ENCODE results near the gene HPS1.

Gene HPS1

GRCh38 chr10:98378722-98379121, 68.0 kb downstream of the HPS1 start:
- DNase-seq (ENCODE audit: insufficient read length, low spot score) (no peak), FAIRE-seq (peak; percentile 9)
- TF ChIP-seq TAF1 (IDR thresholded peaks at IDR 0.05; ENCODE audit: low read depth, low read length) (no peak), POLR2A (IDR thresholded peaks at IDR 0.05; ENCODE audit: low read depth, low read length) (no peak), SPI1 (IDR thresholded peaks at IDR 0.05; ENCODE audit: low read depth, low read length) (no peak), PAX5 (IDR thresholded peaks at IDR 0.05; ENCODE audit: insufficient read depth, low read length, severe bottlenecking) (no peak)

- FAIRE-seq, result no peak
Observed at GRCh38 chr10:98377536-98377935, 69.2 kb downstream of the HPS1 start.

DNA sequence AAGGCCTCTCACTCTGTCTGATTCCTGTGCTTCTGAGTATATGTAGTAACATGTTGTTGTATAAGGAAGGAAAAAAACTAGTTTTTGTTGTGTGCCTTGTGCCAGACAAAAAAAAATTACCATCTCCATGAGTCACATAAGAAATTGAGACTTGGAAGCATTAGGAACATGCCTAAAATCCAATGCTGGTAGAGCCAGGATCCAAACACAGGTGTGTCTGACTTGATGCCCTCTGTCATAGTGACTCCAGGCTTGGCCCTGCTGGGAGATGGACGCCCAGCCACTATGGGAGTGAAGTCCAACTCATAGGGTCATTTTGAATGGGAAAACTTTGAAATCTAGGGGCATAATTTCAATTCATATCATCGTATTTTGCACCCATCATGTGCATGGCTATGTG, 69.7 kb downstream of the HPS1 start:
- TF ChIP-seq PAX5 (IDR thresholded peaks at IDR 0.05; ENCODE audit: insufficient read depth, low read length, severe bottlenecking) (no peak), SPI1 (IDR thresholded peaks at IDR 0.05; ENCODE audit: low read depth, low read length) (no peak), POU2F2 (IDR thresholded peaks at IDR 0.05; ENCODE audit: low read depth, low read length) (no peak), POLR2AphosphoS5 (IDR thresholded peaks at IDR 0.05; ENCODE audit: low read depth, low read length) (no peak), TAF1 (IDR thresholded peaks at IDR 0.05; ENCODE audit: low read depth, low read length) (no peak), POLR2A (IDR thresholded peaks at IDR 0.05; ENCODE audit: low read depth, low read length) (no peak)
- no peak for DNase-seq (ENCODE audit: insufficient read length, low spot score)
- FAIRE-seq, result no peak

More at GRCh38 chr10:98377536-98377935, 69.2 kb downstream of the HPS1 start:
- TF ChIP-seq SPI1 (IDR thresholded peaks at IDR 0.05; ENCODE audit: low read depth, low read length) (no peak), PAX5 (IDR thresholded peaks at IDR 0.05; ENCODE audit: insufficient read depth, low read length, severe bottlenecking) (no peak), POLR2AphosphoS5 (IDR thresholded peaks at IDR 0.05; ENCODE audit: low read depth, low read length) (no peak), POU2F2 (IDR thresholded peaks at IDR 0.05; ENCODE audit: low read depth, low read length) (no peak), POLR2A (IDR thresholded peaks at IDR 0.05; ENCODE audit: low read depth, low read length) (no peak)
- DNase-seq (ENCODE audit: insufficient read length, low spot score), result no peak

GRCh38 chr10:98376485-98376884, 70.2 kb downstream of the HPS1 start:
- FAIRE-seq (no peak), DNase-seq (ENCODE audit: insufficient read length, low spot score) (no peak)
- no peak for TF ChIP-seq SPI1 (IDR thresholded peaks at IDR 0.05; ENCODE audit: low read depth, low read length)
- no peak for TF ChIP-seq TAF1 (IDR thresholded peaks at IDR 0.05; ENCODE audit: low read depth, low read length)
- no peak for TF ChIP-seq POLR2A (IDR thresholded peaks at IDR 0.05; ENCODE audit: low read depth, low read length)
- no peak for TF ChIP-seq POU2F2 (IDR thresholded peaks at IDR 0.05; ENCODE audit: low read depth, low read length)
- no peak for TF ChIP-seq PAX5 (IDR thresholded peaks at IDR 0.05; ENCODE audit: insufficient read depth, low read length, severe bottlenecking)
- no peak for TF ChIP-seq POLR2AphosphoS5 (IDR thresholded peaks at IDR 0.05; ENCODE audit: low read depth, low read length)

DNA sequence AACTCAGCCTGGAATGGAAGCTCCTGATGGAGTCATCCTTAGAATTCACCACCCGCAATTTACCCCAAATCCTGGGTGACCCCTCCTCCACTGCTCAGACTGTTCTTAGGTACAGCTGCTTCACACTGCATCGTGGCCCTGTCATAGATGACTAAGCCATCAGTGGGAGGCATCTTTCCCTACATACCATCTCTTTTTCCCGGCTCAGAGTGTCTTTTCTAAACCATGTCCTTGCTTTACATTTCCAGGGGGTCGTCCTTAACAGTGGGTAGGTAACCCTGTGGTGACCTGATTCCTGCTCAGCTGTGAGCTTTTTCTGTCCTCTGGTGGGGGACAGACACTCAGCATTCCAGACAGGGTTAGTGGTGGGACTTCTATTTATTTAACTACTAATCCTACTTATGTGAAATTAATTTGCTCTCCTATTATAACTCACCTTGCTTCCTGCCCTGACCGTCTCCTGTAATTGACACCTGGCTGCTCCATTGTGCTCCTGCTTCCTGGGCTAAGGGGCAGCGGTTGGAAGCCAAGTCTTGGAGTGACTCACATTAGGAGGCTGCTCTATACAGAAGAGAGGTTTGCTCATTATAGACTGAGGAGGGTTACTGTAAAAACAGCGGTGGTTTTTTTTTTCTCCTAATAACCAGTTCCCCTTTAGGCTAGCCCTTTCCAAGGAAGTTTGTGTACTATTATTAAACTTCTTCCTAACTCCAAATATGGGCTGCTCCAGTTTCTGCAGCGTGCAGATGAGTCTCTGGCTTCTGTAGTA, 72.3 kb downstream of the HPS1 start:
- TF ChIP-seq TAF1 (IDR thresholded peaks at IDR 0.05; ENCODE audit: low read depth, low read length) (no peak), SPI1 (IDR thresholded peaks at IDR 0.05; ENCODE audit: low read depth, low read length) (no peak), POU2F2 (IDR thresholded peaks at IDR 0.05; ENCODE audit: low read depth, low read length) (no peak), PAX5 (IDR thresholded peaks at IDR 0.05; ENCODE audit: insufficient read depth, low read length, severe bottlenecking) (no peak), POLR2AphosphoS5 (IDR thresholded peaks at IDR 0.05; ENCODE audit: low read depth, low read length) (no peak), POLR2A (IDR thresholded peaks at IDR 0.05; ENCODE audit: low read depth, low read length) (no peak)
- FAIRE-seq, result no peak
- DNase-seq (ENCODE audit: insufficient read length, low spot score), result no peak

- TF ChIP-seq TAF1 (IDR thresholded peaks at IDR 0.05; ENCODE audit: low read depth, low read length) (no peak), PAX5 (IDR thresholded peaks at IDR 0.05; ENCODE audit: insufficient read depth, low read length, severe bottlenecking) (no peak)
- DNase-seq (ENCODE audit: insufficient read length, low spot score) (no peak), FAIRE-seq (no peak)
Observed at GRCh38 chr10:98373260-98374040, 73.3 kb downstream of the HPS1 start.

DNA sequence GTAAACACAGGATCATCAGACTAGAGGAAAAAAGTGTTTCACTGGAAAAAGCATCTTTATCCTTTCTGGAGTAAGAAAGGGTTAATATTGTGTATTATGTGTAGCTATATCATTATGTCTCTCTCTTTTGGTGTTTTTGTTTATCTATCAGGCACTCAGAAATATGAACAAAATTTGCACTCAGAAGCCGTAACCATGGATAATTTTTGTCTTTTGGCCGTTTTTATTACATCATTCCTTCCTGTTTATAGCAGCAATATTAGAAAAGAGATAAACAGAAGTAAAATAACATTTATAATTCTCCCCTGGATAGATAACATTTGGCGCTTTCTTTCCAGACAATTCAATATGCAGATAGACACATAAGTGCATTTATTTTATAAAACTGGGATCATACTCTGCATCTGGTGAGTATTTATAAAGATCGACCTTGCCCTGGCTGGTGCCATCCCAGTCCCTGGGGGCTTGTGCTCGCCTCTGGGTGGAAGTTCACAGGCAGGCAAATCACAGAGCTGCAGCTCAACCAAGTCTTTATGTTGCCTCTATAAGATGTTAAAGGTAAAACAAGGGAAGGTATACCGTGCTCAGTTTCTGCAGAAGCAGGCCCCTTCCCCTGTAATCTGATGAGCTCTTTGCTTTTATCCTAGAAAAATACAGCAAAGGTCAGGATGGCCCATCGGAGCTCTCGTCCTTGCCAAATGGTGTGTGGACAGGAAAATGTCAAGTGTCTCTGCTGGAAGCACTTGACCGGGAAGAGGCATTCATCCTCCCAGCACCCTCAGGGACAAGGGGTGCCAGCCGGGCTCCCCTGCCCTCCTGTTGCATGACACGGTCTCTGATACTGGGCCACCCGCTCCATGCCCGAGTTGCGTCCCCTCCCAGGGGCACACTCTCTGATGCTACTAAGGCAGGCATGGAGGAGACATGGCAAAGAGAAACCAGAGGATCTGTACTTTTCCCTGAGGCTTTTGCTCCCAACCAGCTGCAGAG, 75.6 kb downstream of the HPS1 start:
- FAIRE-seq (no peak), DNase-seq (ENCODE audit: insufficient read length, low spot score) (no peak)
- TF ChIP-seq POLR2A (IDR thresholded peaks at IDR 0.05; ENCODE audit: low read depth, low read length) (no peak), POU2F2 (IDR thresholded peaks at IDR 0.05; ENCODE audit: low read depth, low read length) (no peak), POLR2AphosphoS5 (IDR thresholded peaks at IDR 0.05; ENCODE audit: low read depth, low read length) (no peak), TAF1 (IDR thresholded peaks at IDR 0.05; ENCODE audit: low read depth, low read length) (no peak), PAX5 (IDR thresholded peaks at IDR 0.05; ENCODE audit: insufficient read depth, low read length, severe bottlenecking) (no peak), SPI1 (IDR thresholded peaks at IDR 0.05; ENCODE audit: low read depth, low read length) (no peak)

DNA sequence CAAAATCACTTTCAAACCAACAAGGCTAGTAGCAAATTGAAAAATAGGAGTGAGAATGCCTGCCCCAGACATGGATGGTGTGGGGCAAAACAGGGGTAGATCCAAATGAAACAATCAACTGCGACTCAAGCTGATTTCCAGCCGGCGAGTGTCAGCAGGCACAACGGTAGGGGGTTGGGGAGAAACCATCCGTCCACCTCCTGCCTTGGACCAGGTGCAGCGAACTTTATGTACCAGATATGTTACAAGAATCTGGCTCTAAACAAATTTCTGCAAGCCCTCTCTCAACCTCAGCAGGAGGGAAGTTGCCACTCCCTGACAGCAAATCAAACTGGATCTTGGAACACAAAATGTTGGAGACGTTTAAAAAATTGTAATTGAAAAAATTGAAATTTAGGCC, 76.9 kb downstream of the HPS1 start:
- TF ChIP-seq PAX5 (IDR thresholded peaks at IDR 0.05; ENCODE audit: insufficient read depth, low read length, severe bottlenecking), result no peak
- no peak for TF ChIP-seq POLR2AphosphoS5 (IDR thresholded peaks at IDR 0.05; ENCODE audit: low read depth, low read length)
- TF ChIP-seq SPI1 (IDR thresholded peaks at IDR 0.05; ENCODE audit: low read depth, low read length), result no peak
- no peak for TF ChIP-seq POLR2A (IDR thresholded peaks at IDR 0.05; ENCODE audit: low read depth, low read length)
- no peak for TF ChIP-seq POU2F2 (IDR thresholded peaks at IDR 0.05; ENCODE audit: low read depth, low read length)
- TF ChIP-seq TAF1 (IDR thresholded peaks at IDR 0.05; ENCODE audit: low read depth, low read length), result no peak
- DNase-seq (ENCODE audit: insufficient read length, low spot score) (no peak), FAIRE-seq (no peak)

DNA sequence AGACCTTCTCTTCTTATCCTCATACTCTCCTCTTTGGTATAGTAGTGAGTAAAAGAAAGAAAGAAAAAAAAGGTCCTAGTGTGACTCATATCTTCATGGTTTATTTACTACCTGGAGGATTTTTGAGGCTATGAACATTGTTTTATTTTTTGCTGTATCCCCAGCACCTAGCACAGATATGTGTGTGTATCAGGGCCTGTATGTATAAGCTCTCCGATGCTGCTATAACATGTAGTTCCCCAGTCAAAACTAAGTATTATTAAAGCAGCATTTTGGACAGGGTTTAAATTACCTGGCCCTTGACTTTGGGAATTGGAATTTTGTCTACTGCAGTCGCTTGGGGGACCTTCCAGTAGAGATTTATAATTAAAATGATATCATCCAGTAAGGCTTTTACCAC, 78.1 kb downstream of the HPS1 start:
- TF ChIP-seq POU2F2 (IDR thresholded peaks at IDR 0.05; ENCODE audit: low read depth, low read length) (no peak), POLR2AphosphoS5 (IDR thresholded peaks at IDR 0.05; ENCODE audit: low read depth, low read length) (no peak), TAF1 (IDR thresholded peaks at IDR 0.05; ENCODE audit: low read depth, low read length) (no peak), PAX5 (IDR thresholded peaks at IDR 0.05; ENCODE audit: insufficient read depth, low read length, severe bottlenecking) (no peak)
- no peak for DNase-seq (ENCODE audit: insufficient read length, low spot score)
- FAIRE-seq, result no peak
